ENCODE data around the gene KRT75.

KRT75 gene

GRCh38 chr12:52436828-52437474 is 2.8 kb upstream of the KRT75 start:
- Histone ChIP-seq H3K79me2 (ENCODE audit: insufficient read depth, low read length) (no peaks in the 10 kb centered on the region), H3K4me2 (ENCODE audit: low read depth, low read length, poor library complexity, severe bottlenecking) (no peak overlapping the region), H3K9me3 (ENCODE audit: insufficient read depth, low read depth, low read length) (no peaks in the 10 kb centered on the region), H3K4me1 (ENCODE audit: insufficient read depth, low read length, poor library complexity, severe bottlenecking) (no peaks in the 10 kb centered on the region), H3K9me2 (replicated peaks; ENCODE audit: low read depth, low read length) (no peaks in the 10 kb centered on the region), H3K36me3 (ENCODE audit: insufficient read depth, low read length) (no peaks in the 10 kb centered on the region), H4K20me1 (ENCODE audit: insufficient read depth, low read length, poor library complexity, severe bottlenecking) (no peaks in the 10 kb centered on the region), H3K9ac (ENCODE audit: low read depth, low read length, poor library complexity, severe bottlenecking) (no peak overlapping the region), H3F3A (ENCODE audit: low read depth) (no peaks in the 10 kb centered on the region), H2AFZ (ENCODE audit: low read length) (no peak overlapping the region), H3K4me3 (ENCODE audit: low read length, poor library complexity, severe bottlenecking) (no peak overlapping the region), H3K27me3 (ENCODE audit: insufficient read depth, low read length, poor library complexity, severe bottlenecking) (no peaks in the 10 kb centered on the region)
- TF ChIP-seq, protein P1, sequence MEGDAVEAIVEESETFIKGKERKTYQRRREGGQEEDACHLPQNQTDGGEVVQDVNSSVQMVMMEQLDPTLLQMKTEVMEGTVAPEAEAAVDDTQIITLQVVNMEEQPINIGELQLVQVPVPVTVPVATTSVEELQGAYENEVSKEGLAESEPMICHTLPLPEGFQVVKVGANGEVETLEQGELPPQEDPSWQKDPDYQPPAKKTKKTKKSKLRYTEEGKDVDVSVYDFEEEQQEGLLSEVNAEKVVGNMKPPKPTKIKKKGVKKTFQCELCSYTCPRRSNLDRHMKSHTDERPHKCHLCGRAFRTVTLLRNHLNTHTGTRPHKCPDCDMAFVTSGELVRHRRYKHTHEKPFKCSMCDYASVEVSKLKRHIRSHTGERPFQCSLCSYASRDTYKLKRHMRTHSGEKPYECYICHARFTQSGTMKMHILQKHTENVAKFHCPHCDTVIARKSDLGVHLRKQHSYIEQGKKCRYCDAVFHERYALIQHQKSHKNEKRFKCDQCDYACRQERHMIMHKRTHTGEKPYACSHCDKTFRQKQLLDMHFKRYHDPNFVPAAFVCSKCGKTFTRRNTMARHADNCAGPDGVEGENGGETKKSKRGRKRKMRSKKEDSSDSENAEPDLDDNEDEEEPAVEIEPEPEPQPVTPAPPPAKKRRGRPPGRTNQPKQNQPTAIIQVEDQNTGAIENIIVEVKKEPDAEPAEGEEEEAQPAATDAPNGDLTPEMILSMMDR (conservative IDR thresholded peaks at IDR 0.05; ENCODE audit: low read length), result no peak
- TF ChIP-seq EZH2phosphoT487 (IDR thresholded peaks at IDR 0.05; ENCODE audit: borderline replicate concordance), result no peak

GRCh38 chr12:52436000-52436827 is 2.0 kb upstream of the KRT75 start:
- Histone ChIP-seq H3K4me3 (ENCODE audit: low read length, poor library complexity, severe bottlenecking) (no peak overlapping the region), H3K4me1 (ENCODE audit: insufficient read depth, low read length, poor library complexity, severe bottlenecking) (no peaks in the 10 kb centered on the region), H3K27me3 (ENCODE audit: insufficient read depth, low read length, poor library complexity, severe bottlenecking) (no peaks in the 10 kb centered on the region), H4K20me1 (ENCODE audit: insufficient read depth, low read length, poor library complexity, severe bottlenecking) (no peaks in the 10 kb centered on the region), H3K9me3 (ENCODE audit: insufficient read depth, low read depth, low read length) (no peaks in the 10 kb centered on the region), H3K4me2 (ENCODE audit: low read depth, low read length, poor library complexity, severe bottlenecking) (no peak overlapping the region), H3K9me2 (replicated peaks; ENCODE audit: low read depth, low read length) (no peaks in the 10 kb centered on the region), H3F3A (ENCODE audit: low read depth) (no peaks in the 10 kb centered on the region), H3K9ac (ENCODE audit: low read depth, low read length, poor library complexity, severe bottlenecking) (no peak overlapping the region), H3K36me3 (ENCODE audit: insufficient read depth, low read length) (no peaks in the 10 kb centered on the region), H3K79me2 (ENCODE audit: insufficient read depth, low read length) (no peaks in the 10 kb centered on the region), H2AFZ (ENCODE audit: low read length) (no peak overlapping the region)
- TF ChIP-seq, protein P1 (conservative IDR thresholded peaks at IDR 0.05; ENCODE audit: low read length), result no peak
- no peak for TF ChIP-seq EZH2phosphoT487 (IDR thresholded peaks at IDR 0.05; ENCODE audit: borderline replicate concordance)

- H3K9ac ChIP-seq (ENCODE audit: low read depth, low read length, poor library complexity, severe bottlenecking), result no peak overlapping the region
- no peaks in the 10 kb centered on the region for H3K79me2 ChIP-seq (ENCODE audit: insufficient read depth, low read length)
- H3K36me3 ChIP-seq (ENCODE audit: insufficient read depth, low read length), result no peaks in the 10 kb centered on the region
- H3K9me3 ChIP-seq (ENCODE audit: insufficient read depth, low read depth, low read length), result no peaks in the 10 kb centered on the region
- no peaks in the 10 kb centered on the region for H3K4me1 ChIP-seq (ENCODE audit: insufficient read depth, low read length, poor library complexity, severe bottlenecking)
- no peak overlapping the region for H3K4me3 ChIP-seq (ENCODE audit: low read length, poor library complexity, severe bottlenecking)
- no peaks in the 10 kb centered on the region for H3K27me3 ChIP-seq (ENCODE audit: insufficient read depth, low read length, poor library complexity, severe bottlenecking)
- H3K9me2 ChIP-seq (replicated peaks; ENCODE audit: low read depth, low read length), result no peaks in the 10 kb centered on the region
- no peaks in the 10 kb centered on the region for H3F3A ChIP-seq (ENCODE audit: low read depth)
- no peak for TF ChIP-seq EZH2phosphoT487 (IDR thresholded peaks at IDR 0.05; ENCODE audit: borderline replicate concordance)
- TF ChIP-seq, protein P1 (conservative IDR thresholded peaks at IDR 0.05; ENCODE audit: low read length), result no peak
- H3K4me2 ChIP-seq (ENCODE audit: low read depth, low read length, poor library complexity, severe bottlenecking), result no peak overlapping the region
- H2AFZ ChIP-seq (ENCODE audit: low read length), result no peak overlapping the region
- H4K20me1 ChIP-seq (ENCODE audit: insufficient read depth, low read length, poor library complexity, severe bottlenecking), result no peaks in the 10 kb centered on the region
Observed at GRCh38 chr12:52435659-52435999, 1.5 kb upstream of the KRT75 start.
